Renal pelvis (tissue), 4 donors: ENCODE results near the gene MAPK14. TPM values are rescaled to one million over a fixed set of nuclear protein-coding genes. Genes with fewer than 3 reads are reported as not detected.

Experiments
- DNase-seq: peaks from one replicate; pipeline ENCODE4 v3.0.0-alpha.2; 2013
- polyA plus RNA-seq, 3 donors: library from polyadenylated mRNA; unstranded; fragments of 120-200 nt; gene quantifications; one replicate each; pipeline ENCODE4 v1.2.1, GENCODE V29; 2013; ENCODE audit not compliant: insufficient read length in 3 of 3

MAPK14 gene
- polyA plus RNA-seq, 3 donors = 49.6 to 56.8 (median 50.9) TPM

DNA sequence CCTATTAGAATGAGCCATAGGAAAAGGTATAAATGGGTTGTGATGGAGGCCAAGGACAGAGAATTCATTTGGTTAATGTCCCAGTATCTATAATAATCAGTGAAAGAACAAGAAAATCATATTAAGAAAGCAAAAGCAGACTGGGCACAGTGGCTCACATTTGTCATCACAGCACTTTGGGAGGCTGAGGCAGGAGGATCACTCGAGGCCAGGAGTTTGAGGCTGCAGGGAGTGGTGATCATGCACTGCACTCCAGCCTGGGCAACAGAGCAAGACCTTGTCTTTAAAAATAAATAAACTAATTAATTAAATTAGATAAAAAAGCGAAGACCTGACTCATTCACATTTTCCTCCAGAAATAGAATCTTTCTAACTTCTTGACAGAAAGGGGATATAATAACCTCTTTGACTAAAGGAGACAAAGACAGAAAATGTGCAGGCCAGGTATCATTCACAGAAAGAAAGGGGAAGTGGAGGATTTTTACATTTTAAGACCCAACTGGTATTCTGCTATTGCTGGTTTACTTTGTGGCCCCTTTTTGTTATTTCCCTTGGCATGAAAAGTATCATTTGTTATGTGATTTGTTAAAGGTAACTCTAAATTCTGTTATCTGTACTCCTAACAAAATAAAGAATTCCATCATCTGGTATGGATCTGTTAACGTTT, 70.8 kb downstream of the MAPK14 start:
- no peak for DNase-seq

DNA sequence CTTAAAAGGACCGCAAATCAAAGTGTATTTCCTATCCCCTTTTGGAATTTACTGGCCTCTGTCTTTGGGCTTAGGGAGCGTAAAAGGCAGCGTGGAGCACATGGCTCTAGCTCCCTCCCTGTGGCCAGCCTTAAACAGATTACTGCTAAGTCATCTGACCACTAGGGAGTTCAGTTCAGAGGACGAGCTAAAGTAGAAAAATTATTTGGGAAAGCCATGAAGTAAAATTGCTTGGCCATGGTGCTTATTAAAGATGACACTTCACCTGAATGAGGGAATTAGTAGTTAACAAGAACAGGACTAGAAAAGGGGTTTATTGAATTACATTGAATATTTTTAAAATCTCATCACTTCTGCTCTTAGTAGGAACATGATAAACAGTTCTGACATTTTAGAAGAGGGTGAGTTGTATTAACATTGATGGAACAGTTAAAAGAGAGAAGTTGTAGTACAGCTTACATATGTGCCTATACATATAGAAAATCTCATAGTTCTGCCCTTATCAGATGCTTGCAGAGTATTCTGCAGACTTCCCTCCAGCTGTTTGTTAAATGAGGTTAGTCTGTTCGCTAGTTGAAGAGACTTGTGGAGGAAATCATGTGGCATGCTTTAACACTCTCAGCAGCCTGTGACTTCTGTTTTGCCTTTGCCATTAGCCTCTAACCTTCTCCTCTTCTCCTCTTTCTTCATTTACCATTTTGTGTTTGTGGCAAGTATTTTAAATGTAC, 71.5 kb downstream of the MAPK14 start:
- no peak for DNase-seq

DNA sequence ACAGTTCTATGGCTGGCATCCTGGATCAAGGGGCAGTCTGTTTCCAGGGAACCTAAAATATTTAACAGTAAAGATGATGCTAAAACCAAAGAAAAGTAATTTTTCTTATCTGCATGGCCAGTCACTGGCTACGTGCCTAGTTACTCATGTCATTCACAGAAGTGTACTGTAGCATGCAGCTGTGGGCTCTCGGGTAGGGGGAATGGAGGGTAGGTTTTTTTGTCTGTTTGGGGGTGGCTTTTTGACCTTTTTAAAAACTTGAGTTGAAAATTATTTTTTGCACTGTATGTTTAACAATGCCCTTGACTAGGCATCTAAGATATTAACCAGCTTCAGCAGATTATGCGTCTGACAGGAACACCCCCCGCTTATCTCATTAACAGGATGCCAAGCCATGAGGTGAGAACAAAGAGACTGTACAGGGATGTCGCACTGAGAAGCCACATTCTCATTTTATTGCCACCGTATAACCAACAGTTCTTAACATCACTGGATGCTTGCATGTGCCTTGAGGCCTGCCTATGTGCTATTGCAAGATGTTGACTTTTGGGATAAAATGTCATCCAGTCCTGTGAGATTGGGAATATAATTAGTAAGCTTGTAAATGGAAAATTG, 72.4 kb downstream of the MAPK14 start:
- DNase-seq = no peak

- no peak for DNase-seq
Measured at GRCh38 chr6:36101691-36102090, 74.1 kb downstream of the MAPK14 start.

DNA sequence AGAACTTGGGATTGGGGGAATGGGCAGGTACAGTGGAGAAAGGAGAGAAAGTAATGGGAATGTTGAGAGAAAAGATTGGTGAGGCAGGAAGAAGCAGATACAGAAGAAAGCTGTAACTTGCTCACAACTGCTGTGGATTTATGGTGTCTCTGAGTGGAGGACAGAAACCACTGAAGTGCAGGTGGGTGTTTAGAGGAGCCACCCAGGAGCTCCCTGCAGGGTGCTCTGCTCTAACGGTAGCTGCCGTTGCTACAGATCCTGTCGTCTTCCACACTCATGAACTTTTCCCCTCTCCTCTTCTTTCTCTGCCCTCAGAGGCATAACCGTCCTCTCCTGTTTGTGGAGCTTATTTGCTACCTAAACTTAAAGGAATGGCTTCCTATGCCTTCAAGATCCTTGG, 75.2 kb downstream of the MAPK14 start:
- no peak for DNase-seq

GRCh38 chr6:36104836-36105235, 77.2 kb downstream of the MAPK14 start:
- no peak for DNase-seq

GRCh38 chr6:36109092-36109491, 81.5 kb downstream of the MAPK14 start:
- no peak for DNase-seq

- DNase-seq = no peak
Measured at GRCh38 chr6:36110050-36110449, 82.4 kb downstream of the MAPK14 start.

DNA sequence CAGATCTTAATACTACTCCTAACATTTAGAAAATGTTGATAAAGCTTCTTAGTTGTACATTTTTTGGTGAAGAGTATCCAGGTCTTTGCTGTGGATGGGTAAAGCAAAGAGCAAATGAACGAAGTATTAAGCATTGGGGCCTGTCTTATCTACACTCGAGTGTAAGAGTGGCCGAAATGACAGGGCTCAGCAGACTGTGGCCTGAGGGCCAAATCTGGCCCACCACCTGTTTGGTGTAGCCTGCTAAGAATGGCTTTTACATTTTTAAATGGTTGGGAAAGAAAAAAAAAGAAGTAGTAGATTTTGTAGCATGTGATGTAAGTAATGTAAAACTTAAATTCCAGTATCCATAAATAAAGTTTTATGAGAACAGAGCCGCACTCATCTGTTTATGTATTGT, 83.3 kb downstream of the MAPK14 start:
- no peak for DNase-seq

DNA sequence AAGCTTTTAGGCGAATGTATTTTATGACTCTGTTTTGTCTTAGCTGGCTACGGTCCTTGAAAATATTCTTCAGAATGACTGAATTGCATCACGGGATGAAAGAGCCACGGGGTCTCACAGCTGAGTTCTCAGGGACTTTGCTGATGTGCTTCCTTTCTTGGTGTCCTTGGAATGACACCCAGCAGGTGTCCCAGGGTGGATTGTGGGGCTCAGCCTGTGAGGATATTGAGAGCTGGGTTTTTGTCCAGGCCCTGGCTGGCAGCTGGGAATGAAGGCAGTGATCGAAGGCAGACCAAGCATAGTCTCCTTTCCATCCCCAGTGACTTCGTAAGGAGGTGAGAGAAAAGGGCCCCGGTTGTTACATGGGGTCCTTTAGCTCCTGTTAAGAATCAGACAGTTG, 83.9 kb downstream of the MAPK14 start:
- DNase-seq = no peak

DNA sequence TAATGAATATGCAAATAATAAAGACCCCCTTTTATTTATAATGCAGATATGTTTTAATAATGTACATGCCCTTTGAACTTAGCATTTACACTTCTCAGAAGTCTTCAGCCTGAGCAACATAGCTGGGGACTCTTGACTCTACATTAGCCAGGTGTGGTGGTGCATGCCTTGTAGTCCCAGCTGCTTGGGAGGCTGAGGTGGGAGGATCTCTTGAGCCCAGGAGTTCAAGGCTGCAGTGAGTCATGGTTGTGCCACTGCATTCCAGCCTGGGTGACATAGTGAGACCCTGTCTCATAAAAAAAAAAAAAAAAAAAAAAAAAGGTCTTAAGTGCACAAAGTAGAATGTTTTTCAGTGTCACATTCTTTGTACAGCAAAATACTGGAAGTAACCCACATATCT, 85.4 kb downstream of the MAPK14 start:
- DNase-seq = no peak

- no peak for DNase-seq
Measured at GRCh38 chr6:36113703-36114102, 86.1 kb downstream of the MAPK14 start.

- DNase-seq = no peak
Measured at GRCh38 chr6:36114798-36115408, 87.3 kb downstream of the MAPK14 start.

DNA sequence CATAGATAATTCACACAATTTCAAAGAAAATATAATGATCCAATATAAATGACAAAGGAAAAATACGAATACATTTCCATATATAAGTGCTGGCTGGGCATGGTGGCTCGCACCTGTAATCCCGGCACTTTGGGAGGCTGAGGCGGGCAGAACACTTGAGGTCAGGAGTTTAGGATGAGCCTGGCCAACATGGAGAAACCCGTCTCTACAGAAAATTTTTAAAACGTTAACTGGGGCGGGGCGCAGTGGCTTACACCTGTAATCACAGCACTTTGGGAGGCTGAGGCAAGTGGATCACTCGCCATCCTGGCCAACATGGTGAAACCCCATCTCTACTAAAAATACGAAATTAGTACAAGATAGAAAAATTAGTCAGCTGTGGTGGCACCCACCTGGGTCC, 87.8 kb downstream of the MAPK14 start:
- DNase-seq = no peak

GRCh38 chr6:36116066-36116864, 88.7 kb downstream of the MAPK14 start:
- no peak for DNase-seq

GRCh38 chr6:36116943-36117342, 89.3 kb downstream of the MAPK14 start:
- no peak for DNase-seq

DNA sequence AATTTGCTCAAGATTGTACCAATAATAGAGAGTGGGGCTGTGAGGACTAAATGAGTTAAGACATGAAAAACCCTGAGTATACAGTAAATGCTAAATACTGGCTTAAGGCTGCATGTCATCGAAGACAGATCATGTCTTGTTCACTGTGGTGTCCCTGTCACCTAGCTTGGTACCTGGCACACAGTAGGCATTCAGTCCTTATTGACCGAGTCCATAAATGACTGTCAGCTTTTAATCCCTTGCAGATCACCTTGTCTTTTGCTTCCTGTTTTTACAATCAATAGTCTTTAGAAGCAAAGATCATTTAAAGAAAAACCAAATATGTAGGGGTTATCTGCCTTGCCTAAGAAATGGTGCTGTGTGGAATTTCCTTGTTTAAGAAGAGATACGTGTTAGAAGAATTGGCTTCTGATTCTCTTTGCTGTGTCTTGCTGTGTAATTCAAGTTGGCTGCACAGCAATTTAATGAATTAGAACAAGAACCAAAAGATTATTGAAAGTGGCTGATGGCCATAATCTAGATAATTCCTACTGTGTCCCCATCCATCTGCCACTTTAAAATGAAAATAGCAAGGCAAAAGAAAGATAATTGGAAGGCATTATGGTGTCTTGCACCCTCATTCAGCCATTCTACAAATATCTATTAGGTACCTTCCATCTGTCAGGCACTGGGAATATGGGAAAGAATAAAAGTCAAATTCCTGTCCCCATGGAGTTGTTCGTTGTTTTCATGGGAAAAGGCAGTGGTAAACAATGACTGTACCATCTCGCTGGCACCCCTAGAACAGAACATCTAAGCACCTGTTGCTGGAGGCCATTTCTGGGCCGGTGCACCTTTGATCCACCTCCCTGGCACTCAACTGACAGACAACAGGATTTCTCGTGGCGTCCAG, 90.3 kb downstream of the MAPK14 start:
- no peak for DNase-seq

DNA sequence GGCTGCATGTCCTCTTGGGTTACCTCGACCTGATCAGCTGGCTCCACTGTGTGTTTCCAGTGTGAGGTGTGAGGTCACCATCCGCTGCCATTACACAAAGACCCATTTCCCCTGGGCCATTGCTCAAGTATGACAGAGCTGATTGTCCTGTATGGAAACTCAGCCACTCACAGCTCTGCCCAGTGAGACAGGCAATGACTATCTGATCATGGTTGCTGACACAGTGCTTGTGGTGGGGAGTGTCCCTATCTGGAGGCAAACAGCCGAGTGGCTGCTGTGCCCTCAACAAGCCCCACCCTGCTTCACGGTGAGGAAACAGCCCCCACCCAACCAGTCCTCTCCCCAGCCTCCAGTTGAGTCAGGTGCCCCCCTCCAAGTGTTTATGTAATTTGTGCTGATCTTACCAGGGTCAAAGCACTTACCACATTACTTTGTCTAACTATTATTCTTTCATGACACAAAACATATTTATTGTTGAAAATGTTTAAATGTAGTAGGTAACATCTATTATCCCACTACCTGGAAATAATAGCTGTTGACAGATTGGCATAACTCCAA, 91.0 kb downstream of the MAPK14 start:
- DNase-seq = no peak

DNA sequence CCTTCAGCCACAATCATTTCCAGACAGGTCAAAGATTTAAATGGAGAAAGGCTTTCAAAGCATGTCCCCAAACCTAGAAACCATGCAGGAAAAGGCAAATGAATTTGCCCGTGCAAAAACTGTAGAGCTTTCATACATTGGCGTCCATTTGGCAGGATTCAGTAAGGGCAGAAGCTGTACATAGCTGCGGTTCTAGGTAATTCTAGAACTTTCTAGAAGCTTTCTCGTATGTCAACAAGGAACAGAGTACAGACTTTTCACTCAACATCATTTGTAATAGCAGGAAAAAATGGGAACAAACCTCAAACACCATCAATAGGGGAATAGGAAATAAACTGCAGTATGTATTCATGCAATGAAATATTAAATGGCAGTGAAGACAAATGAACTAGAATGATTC, 91.6 kb downstream of the MAPK14 start:
- no peak for DNase-seq

DNA sequence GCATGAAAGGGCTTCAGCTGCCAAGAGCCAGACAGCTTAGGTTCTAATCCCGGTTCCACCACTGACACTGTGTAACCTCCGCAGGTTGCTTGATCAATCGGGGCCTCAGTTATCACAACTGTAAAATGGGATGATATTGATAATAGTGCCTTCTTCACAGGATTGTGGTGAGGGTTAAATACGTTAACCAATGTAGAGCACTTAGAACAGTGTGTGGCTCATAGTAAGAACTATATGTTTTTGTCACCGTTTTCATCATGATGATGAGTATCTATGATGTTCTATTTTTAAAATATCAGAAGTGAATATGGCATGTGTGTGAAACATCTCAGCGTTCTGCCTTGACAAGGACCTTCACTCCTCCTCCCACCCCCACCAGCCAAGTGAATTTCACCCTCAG, 92.4 kb downstream of the MAPK14 start:
- DNase-seq = no peak

DNA sequence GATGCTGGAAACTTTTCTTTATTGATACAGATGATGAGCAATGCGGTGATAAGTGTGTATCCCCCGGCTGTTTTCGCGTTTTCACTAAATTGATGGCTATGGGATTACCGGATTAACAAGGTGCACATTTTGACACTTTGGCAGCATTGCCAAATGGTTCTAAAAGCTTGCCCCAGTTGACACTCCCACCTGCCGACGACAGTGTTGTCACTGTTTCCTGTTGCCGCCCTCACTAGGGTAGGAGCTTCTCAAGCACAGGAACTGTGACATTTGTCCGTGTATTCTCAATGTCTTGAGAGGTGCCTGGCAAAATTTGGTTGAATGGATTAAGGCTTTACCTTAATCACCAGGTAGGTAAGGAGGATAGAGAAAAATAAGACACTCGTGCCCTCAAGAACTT, 92.9 kb downstream of the MAPK14 start:
- no peak for DNase-seq
